ENCODE data around the gene TSPY10. TPM values are rescaled to one million over a fixed set of nuclear protein-coding genes. Genes with fewer than 3 reads are reported as not detected.
"Not testable (repeated sequence)": the region's sequence is repeated elsewhere in the genome, so short reads cannot be mapped to it uniquely, and the experiment has no call there.

Gene TSPY10, protein sequence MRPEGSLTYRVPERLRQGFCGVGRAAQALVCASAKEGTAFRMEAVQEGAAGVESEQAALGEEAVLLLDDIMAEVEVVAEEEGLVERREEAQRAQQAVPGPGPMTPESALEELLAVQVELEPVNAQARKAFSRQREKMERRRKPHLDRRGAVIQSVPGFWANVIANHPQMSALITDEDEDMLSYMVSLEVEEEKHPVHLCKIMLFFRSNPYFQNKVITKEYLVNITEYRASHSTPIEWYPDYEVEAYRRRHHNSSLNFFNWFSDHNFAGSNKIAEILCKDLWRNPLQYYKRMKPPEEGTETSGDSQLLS
- not detected for total RNA-seq
- not detected for polyA plus RNA-seq (ENCODE audit: insufficient read depth in 1 of 8, insufficient read length in 8 of 8, low replicate concordance in 1 of 8)
- long read RNA-seq, donor 1, result 0 reads
- long read RNA-seq, donor 2, result 0 reads
- long read RNA-seq, donor 3, result 0 reads
- long read RNA-seq, donor 4, result 0 reads
- long read RNA-seq, donor 5, result 0 reads
- long read RNA-seq, donor 6, result 0 reads
- long read RNA-seq, donor 7, result 0 reads
- long read RNA-seq, donor 8, result 0 reads
- long read RNA-seq, donor 9, result 0 reads
- long read RNA-seq, donor 10, result 0 reads
- long read RNA-seq, donor 11, result 0 reads

DNA sequence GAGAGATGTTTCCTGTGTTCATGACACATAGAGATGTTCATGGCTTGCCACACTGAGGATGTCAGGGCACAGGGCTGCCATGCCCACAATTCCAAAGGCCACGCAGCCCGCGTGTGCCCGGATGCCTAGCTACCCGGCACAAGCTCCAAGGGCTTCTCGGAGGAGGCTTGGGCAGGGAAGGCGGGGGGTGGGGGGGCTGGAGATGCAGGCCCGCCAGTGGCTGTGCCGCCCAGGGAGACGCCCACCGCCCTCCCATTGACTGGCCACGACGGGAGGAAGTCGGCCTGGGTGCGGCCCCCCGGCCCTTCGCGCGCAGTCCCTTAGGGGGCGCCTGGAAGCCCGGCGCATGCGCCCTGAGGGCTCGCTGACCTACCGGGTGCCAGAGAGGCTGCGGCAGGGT lies at the start of gene TSPY10:
Gene TSPY10 (plus strand): TSS at position 301 of the 400 bp plus-strand sequence. CDS start 46 bp downstream, at position 347.
- not testable (repeated sequence) for H3K27ac ChIP-seq (ENCODE audit: low read length); H3K36me3 ChIP-seq (ENCODE audit: control insufficient read depth, insufficient read depth, low read length); DNase-seq; H3K4me3 ChIP-seq (ENCODE audit: low read length); H3K9me3 ChIP-seq (replicated peaks; ENCODE audit: control insufficient read depth, low read depth, low read length); H3K4me1 ChIP-seq (ENCODE audit: control insufficient read depth, insufficient read depth, low read length); H3K27me3 ChIP-seq (ENCODE audit: control insufficient read depth, insufficient read depth, low read length)
- no CpG with 5 or more reads among the region's 26 CpGs for WGBS (ENCODE audit: insufficient coverage)

DNA sequence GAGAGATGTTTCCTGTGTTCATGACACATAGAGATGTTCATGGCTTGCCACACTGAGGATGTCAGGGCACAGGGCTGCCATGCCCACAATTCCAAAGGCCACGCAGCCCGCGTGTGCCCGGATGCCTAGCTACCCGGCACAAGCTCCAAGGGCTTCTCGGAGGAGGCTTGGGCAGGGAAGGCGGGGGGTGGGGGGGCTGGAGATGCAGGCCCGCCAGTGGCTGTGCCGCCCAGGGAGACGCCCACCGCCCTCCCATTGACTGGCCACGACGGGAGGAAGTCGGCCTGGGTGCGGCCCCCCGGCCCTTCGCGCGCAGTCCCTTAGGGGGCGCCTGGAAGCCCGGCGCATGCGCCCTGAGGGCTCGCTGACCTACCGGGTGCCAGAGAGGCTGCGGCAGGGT lies 40.7 kb upstream of the TSPY10 start, which contains the start of gene TSPY9:
Gene TSPY9 (plus strand): TSS at position 301 of the 400 bp plus-strand sequence. CDS start 46 bp downstream, at position 347.
- not testable (repeated sequence) for H3K36me3 ChIP-seq (ENCODE audit: control insufficient read depth, insufficient read depth, low read length); H3K4me3 ChIP-seq (ENCODE audit: low read length); H3K27ac ChIP-seq (ENCODE audit: low read length); H3K4me1 ChIP-seq (ENCODE audit: control insufficient read depth, insufficient read depth, low read length); H3K9me3 ChIP-seq (replicated peaks; ENCODE audit: control insufficient read depth, low read depth, low read length); DNase-seq; H3K27me3 ChIP-seq (ENCODE audit: control insufficient read depth, insufficient read depth, low read length)
- WGBS (ENCODE audit: insufficient coverage), result no CpG with 5 or more reads among the region's 26 CpGs

DNA sequence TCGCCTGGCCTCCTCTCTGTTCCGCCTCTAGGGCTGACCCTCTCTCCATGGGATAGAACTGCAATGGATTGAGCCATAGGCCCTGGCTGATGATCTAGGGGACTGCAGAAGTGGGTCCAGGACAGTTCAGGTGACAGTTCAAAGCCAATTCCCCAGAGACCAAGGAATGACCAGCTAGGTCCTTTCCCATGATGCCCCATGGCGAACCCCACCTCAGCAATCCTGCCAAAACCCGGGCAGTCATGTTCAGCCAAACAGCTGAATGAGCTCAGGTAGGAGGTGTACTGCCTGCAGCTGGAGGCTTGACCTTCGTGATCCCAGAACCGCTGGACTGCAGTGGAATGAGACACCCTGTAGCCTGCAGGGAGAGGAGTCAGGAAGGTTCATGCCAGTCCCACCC lies 23.3 kb upstream of the TSPY10 start:
- H3K4me1 ChIP-seq (ENCODE audit: control insufficient read depth, insufficient read depth, low read length); H3K36me3 ChIP-seq (ENCODE audit: control insufficient read depth, insufficient read depth, low read length): not testable (repeated sequence)
- WGBS (ENCODE audit: insufficient coverage), result no CpG with 5 or more reads among the region's 6 CpGs

DNA sequence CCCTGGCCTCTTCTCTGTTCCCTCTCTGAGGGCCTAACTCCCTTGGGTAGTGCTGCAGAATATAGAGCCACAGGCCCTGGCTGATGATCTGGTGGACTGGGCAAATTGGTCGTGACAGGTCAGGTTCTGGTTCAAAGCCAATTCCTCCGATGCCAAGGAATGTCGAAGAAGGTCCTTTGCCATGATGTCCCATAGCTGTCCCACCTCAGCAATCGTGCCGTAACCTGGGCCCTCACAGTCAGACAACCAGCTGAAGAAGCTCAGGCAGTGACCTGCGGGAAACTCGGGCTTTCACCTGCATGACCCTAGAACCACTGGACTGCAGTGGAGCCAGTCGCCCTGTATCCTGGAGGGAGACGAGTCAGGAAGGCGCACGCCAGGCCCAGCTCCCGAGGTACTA lies 11.4 kb upstream of the TSPY10 start:
- H3K27me3 ChIP-seq (ENCODE audit: control insufficient read depth, insufficient read depth, low read length); DNase-seq; H3K4me3 ChIP-seq (ENCODE audit: low read length); H3K27ac ChIP-seq (ENCODE audit: low read length); H3K9me3 ChIP-seq (replicated peaks; ENCODE audit: control insufficient read depth, low read depth, low read length); H3K36me3 ChIP-seq (ENCODE audit: control insufficient read depth, insufficient read depth, low read length); H3K4me1 ChIP-seq (ENCODE audit: control insufficient read depth, insufficient read depth, low read length): not testable (repeated sequence)
- WGBS (ENCODE audit: insufficient coverage), result no CpG with 5 or more reads among the region's 12 CpGs

More for the DNA sequence above, 23.3 kb upstream of the TSPY10 start:
- not testable (repeated sequence) for DNase-seq; H3K27me3 ChIP-seq (ENCODE audit: control insufficient read depth, insufficient read depth, low read length); H3K27ac ChIP-seq (ENCODE audit: low read length); H3K4me3 ChIP-seq (ENCODE audit: low read length); H3K9me3 ChIP-seq (replicated peaks; ENCODE audit: control insufficient read depth, low read depth, low read length)

Other genes with a start within 250 kb of the TSPY10 start
- gene TSPY4, start 190.4 kb upstream of the TSPY10 start, total RNA-seq, result not detected
- not detected for gene TSPY4, start 190.4 kb upstream of the TSPY10 start, polyA plus RNA-seq (ENCODE audit: insufficient read depth in 1 of 8, insufficient read length in 8 of 8, low replicate concordance in 1 of 8)
- gene TSPY8, start 170.1 kb upstream of the TSPY10 start, total RNA-seq, result not detected
- not detected for gene TSPY8, start 170.1 kb upstream of the TSPY10 start, polyA plus RNA-seq (ENCODE audit: insufficient read depth in 1 of 8, insufficient read length in 8 of 8, low replicate concordance in 1 of 8)
- not detected for gene TSPY3, start 129.5 kb upstream of the TSPY10 start, total RNA-seq
- not detected for gene TSPY3, start 129.5 kb upstream of the TSPY10 start, polyA plus RNA-seq (ENCODE audit: insufficient read depth in 1 of 8, insufficient read length in 8 of 8, low replicate concordance in 1 of 8)
- not detected for gene TSPY1, start 60.9 kb upstream of the TSPY10 start, total RNA-seq
- not detected for gene TSPY1, start 60.9 kb upstream of the TSPY10 start, polyA plus RNA-seq (ENCODE audit: insufficient read depth in 1 of 8, insufficient read length in 8 of 8, low replicate concordance in 1 of 8)
- not detected for gene TSPY9, start 40.6 kb upstream of the TSPY10 start, total RNA-seq
- gene TSPY9, start 40.6 kb upstream of the TSPY10 start, polyA plus RNA-seq (ENCODE audit: insufficient read depth in 1 of 8, insufficient read length in 8 of 8, low replicate concordance in 1 of 8), result not detected